MV-4-11 (cell line): ENCODE results near the gene SARNP.
A peak's percentile ranks its signal among the peaks of the same experiment; 100 is the strongest.

ENCODE experiments used
- DNase-seq: peaks from one replicate; lab custom pipeline; 2025; lab: John Stamatoyannopoulos, UW

SARNP gene

DNA sequence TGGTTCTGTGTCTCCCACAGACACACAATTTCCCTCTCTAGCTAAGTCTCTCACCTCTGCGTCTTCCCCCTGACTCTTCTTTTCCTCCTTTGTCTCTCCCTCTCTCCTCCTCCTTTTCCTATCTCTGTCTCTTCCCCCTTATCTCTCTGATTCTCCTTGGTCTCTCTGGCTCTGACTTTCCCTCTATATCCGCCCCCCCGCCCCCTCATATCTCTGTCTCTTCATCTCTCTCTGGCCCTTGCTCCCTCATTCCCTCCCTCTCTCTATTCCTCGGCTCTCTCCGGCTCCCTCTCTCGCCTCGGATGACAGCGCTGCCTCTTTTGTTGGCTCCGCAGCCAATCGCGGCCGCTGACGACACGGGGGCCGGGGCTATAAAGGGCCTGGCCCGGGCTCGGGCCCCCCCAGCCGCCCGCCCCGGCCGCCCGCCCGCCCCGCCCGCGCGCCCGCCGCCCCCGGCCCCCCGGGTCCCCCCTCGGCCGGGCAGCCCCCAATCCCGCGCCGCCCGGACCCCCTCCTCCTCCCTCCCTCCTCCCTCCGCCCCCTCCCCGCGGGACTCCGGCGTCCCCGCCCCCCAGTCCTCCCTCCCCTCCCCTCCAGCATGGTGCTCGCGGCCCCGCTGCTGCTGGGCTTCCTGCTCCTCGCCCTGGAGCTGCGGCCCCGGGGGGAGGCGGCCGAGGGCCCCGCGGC is 74.7 kb downstream of the SARNP start, which contains the start of gene GDF11:
Gene GDF11, plus strand, starts transcription at position 404 of the 687 bp plus-strand sequence. Its CDS starts 195 bp downstream, at position 599.
- DNase-seq: peak; percentile 46

DNA sequence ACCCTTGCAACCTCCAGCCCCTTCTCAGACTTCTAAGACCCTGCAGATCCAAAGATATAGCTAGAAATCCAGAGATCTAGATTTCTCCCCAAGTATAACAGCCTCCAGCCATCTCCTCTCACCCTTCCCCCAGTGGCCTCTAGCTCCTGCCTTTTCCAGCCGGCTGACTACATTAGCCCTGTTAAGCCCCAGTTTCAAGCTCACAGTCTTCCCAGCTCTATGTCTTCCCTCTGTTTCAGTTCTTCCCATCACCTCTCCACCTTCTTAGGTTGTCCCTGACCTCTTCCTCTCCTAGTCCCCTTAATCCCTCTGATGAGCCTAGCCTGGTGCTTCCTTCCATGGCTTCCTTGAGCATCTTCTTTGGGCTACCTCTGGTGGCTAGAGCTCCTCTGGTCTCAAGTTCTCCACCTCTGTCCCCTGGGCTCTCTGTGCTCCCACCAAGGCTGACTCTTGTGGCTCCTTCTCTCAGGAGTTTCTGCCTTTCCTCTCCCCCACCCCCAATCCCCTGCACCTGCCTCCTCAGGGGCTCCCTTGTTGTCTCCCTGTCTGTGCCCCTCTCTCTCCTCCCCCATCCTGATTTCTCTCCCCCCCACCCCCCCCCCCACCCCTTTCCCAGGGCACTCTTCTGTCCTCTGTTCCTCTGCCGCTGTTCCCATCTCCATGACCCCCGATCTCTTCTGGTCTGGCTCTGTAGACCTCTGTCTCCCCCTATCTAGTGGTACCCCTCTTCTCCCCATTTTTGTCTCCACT is 75.4 kb downstream of the SARNP start:
- DNase-seq: no peak

DNA sequence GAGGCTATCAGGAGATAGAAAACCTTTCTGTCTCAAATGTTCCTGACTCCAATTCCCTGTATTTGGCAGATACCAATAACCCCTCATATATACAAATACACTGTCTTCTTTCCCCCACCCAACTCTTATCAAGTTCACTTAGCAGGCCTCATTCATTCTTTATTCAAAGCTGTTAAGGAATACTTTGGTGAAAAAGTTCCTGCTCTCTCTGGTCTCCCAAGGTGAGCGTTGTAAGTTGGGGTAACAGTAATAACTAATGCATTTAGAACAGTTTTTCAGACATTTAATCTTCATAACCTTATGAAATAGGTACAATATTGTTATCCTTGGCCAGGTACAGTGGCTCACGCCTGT is 78.5 kb downstream of the SARNP start:
- no peak for DNase-seq

DNA sequence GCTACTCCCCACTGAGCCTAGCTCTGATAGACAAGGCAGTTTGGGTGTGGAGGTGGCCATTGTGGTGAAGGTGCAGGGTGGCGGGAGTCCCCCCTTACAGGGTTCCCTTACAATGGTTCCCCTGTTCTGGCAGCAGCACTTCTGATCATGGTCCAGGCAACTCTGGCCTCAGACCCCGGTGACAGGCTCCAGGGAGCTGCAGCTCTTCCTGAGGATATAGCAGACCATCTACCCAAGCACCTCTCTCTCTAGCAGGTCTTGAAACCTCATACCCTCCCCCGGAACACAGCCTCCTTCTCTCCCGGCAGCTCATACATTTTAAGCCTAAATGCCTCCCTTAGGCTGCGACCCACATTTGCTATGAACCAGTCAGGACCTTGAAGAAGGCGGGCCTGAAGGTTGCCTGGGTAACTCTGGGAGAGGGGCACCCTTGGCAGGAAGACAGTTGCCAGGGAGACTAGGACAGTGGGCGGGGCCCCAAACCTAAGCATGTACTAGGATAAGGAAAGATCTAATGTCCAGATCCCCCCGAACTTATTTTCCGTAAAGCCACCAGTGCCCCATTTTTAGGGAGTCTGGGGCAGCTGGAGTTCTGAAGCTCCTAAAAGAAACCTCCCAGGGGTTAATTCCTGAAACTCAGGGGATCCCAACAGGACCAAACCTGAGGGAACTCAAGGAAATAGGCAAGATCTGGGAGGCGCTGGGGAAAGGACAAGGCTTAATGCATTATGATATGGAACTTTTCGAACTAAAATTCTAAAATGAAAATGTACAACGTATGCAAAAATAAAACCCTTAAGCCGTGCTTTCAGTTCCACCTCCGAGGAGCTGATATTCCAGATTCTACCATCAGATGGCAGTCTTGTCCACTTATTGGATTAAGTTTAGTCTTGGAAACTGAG is 79.2 kb downstream of the SARNP start:
- peak; percentile 81 for DNase-seq

DNA sequence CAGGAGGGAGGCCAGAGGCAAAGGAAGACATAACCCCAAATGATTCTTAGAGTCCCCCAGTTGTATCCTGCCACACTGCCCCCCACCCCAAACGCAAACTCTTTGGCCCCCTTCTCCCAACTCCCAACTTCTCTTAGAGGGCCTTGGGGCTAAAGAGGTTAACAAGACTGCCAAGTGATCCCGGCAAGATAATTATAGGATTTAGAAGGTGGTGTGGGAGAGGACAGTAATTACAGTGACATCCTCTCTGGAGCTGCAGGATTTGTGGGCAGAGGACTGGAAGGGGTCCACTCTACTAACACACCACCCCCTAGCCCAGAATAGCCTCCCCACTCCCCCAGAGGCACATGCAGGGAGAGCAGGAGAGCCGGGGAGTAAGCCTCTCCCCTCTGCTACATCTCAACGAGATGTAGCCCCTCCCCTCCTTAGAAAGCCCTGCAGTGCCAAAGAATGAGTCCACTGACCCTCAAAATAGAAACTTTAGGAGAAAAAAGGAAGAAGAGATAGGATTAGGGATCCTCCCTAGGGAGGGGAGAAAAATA is 79.9 kb downstream of the SARNP start:
- DNase-seq: no peak

DNA sequence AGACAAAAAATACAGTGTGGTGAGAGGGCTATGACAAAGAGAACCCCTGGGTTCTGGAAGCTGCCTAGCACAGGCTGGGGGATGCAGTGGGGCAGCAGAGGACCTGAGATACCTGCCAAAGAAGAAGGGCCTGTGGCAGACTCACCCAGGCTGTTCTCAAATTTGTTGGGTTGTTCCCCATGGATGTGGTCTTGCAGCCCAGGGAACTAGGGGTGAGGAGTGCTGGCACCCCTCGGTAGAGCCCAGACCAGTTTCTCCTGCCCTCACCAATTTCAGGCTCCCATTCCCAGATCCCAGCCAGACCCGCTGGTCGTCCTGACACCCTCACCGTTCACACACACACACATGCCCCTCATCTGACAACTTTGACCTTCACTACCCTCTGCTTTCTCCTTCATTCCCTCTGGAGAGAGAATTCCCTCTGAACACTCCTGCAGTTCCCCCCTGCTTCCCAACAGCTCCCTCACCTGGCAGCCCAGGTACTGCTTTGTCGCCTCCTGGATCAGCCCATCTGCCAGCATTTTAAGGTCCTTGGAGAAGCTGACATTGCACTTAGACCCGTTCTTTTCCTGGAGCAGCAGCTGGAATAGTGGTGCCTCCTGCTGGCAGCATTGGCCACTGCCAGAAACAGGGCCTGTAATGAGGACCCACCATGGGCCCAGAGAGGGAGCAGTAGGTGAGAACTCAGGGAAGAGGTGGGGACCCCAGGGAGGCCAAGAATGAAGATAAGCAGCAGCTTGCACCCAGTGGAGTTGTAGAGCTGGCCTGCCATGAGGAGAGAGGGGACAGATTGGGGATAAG is 80.5 kb downstream of the SARNP start:
- DNase-seq: peak; percentile 73

DNA sequence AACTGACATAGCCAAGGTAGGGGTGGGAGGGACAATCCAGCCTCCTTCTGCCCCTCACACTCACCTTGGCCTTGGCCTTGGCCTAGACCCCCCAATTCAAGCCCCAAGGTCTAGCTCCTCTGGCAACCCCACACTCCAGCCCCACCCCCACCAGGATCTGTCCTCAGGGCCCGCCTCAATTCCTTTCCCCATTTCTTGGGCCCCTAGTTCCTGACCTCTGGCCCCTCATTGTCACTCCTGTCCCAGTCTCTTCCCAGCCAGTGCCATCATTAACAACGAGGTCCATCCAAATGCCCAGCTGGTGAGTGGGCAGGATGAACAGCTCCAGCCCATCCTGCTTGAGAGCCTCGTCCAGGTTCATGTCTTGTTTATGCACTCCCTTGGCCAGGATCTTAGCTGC is 81.4 kb downstream of the SARNP start:
- DNase-seq: no peak

DNA sequence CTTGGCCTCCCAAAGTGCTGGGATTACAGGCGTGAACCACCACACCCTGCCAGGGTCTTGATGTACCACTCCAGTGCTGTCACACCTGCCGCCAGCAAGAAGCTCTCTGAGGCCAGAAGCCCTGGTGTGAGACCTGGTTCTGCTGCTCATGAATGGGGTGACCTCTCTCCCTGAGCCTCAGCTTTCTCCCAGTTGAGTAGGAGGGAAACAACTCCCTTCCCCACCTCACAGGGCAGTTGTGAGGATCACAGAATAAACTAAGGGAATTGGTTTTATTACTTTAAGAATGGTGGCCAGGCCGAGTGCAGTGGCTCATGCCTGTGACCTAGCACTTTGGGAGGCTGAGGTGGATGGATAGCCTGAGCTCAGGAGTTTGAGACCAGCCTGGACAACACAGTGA is 82.9 kb downstream of the SARNP start:
- DNase-seq: no peak

DNA sequence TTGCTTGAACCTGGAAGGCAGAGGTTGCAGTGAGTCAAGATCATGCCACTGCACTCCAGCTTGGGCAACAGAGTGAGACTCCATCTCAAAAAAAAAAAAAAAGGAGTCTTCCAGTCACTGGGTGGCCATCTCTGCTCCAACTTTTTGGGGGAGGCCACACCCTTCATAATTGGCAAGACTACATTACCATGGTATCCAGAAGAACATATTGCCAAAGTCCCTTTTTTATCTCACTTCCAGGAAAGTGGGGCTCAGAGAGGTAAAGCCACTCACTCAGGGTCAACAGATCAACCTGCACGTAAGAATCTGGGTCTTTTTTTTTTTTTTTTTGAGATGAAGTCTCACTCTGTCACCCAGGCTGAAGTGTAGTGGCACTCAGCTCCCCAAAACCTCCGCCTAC is 83.7 kb downstream of the SARNP start:
- no peak for DNase-seq

DNA sequence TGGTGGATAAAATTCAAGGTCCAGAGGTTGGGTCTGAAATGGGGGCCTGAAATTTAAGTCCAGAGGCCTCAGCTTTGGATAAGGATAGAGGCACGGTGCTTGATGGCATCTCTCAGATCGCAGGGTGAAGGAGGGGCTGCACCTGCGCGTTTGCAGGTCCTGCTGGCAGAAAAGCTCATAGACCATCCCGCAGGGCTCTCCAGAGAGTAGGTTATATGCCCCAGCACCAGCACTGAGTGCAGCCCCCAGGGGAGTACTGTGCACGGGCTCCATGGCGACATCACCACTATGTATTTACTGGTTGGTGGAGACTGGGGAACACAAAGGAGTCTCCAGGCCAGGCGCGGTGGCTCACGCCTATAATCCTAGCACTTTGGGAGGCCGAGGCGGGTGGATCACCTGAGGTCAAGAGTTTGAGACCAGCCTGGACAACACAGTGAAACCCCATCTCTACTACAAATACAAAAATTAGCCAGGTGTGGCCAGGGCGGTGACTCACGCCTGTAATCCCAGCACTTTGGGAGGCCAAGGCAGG is 84.4 kb downstream of the SARNP start:
- DNase-seq: no peak

DNA sequence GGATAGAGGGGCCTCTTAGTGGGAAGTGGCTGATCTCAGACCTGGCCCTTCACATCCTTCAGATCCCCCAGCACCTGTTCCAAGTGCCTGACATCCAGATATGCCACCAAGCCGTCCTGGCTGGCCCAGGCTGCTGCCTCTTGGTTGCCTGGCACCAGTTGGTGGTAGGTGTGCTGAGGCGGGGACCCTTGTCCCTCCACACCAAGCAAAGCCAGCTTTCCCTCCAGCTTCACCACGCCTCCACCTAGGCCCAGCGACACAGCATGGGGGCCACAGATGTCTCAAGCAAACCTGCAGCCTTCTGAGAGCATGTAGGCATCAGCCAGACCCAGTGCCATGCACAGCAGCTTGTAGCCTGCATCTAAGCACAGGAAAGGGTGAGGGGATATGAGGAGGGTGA is 85.2 kb downstream of the SARNP start:
- no peak for DNase-seq

DNA sequence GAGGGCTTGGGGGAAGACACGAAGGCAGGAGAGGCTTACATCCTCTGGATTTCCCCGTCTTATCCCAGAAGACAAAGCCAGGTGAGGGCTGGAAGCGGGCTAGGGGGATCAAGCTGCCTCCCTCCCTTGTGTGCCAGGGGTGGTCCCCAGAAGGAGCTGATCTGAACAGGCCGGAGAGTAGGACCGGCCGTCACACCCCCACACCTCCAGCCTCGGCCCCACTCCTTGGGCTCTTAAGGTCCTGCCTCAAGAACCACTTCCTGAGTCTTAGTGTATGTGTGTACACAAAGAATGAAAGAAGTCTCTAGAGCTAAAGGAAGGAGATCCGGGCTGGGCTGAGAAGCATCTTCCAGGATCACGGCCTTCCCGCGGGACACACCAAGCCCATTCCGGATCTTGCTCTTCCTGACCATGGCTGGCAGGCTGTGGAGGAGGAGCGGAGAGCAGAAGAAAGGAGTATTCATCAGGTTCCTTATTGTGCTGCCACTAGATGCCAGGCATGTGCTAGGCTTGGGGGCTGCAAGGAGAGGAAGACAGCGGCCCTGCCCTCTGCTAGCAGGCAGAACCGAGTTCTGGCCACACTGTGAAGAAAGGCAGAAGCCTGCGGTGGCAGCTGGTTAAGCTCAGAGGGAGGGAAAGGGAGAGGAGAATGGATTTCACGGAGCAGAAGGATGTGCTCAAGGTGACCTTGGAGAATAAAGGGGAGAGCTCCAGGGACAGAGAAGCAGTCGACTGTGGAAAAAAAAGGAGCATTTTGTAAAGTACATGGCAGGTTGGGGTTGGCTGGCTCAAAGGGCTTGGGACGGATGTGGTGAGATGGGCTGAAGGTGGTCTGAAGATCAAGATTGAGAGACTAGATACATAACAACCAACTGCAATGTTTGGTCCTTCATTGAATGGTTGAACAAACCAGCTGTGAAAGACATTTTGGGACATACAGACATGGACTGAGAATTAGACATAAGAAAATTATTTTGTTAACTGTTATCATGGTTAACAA is 87.4 kb downstream of the SARNP start:
- peak; percentile 69 for DNase-seq

DNA sequence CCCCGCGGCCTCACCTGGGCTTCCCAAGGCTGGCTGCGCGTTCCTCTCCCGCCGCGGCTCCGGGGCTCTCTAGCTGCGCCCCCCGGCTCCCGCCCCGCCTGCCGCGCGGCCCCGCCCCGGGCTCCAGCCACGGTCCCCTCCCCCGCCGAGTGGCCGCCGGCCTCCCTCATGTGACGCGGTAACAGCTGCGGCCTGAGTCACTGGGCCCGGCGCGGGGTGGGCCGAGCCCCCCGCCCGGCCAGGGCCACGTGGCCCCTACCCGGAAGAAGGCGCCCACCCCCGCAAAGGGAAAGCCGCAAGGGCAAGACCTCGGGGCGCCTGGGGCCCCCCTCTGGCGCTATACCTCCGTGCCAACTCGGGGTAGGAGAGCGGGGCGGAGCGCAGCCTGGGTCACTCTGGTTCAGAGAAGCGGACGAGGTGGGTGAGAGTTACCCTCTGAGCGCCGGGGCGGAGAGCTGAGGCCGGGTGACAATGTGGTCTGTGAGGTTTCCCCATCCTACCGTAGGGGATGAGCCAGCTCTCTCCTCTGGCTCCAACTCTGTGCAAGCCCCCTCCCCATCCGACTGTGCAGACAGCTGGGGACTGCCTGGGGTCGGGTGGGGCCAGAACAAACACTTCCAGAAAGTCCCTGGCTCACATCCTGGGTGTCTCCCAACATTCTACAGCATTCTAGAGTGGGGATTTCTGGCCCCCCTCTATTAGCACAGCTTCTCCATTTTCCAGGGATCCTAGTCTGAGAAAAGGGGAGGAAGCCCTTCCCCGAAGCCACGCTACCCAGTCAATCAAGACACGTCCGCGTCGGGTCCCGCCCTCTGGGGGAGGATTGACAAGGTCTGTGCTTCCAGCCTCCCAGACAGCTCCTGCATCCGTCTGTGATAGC is 88.3 kb downstream of the SARNP start, which contains the start of gene CD63:
Gene CD63, minus strand, starts transcription at position 71 of the 880 bp plus-strand sequence. CDS start 668 bp downstream, outside the sequence.
- DNase-seq: peak; percentile 84

DNA sequence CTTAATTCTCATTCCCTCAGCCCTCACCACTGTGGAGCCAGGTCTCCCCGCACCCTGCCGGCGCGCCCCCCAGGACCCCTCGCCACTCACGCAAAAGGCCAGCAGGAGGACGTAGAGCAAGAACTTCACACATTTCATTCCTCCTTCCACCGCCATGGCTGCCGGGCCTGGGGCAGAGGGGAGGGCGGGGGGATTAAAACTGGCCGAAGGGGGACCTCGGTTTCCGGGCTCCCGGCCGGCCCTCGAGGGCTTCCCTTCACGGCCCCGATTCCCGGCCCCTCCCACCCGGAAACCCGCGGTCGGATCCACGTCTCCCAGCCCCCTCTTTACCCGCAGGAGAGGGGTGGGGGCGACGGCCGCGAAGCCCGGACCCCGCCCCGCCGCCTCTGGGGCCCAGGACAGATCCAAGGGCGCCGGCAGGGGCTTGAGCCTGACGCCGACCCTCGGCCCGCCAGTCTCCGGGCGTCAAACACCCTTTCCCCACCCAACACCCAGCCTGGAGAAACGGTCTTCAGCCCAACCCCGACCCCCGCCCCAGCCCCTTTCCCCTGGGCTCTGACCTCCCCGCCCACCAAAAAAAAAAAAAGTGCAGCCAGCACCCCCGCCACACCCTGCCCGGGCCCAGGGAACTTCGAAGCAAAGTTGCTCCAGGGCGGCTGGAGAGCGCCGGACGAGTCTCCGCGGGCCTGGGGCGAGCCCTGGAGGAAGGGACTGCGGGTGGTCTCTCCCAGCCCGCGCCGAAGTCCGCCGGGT is 89.2 kb downstream of the SARNP start:
- no peak for DNase-seq

DNA sequence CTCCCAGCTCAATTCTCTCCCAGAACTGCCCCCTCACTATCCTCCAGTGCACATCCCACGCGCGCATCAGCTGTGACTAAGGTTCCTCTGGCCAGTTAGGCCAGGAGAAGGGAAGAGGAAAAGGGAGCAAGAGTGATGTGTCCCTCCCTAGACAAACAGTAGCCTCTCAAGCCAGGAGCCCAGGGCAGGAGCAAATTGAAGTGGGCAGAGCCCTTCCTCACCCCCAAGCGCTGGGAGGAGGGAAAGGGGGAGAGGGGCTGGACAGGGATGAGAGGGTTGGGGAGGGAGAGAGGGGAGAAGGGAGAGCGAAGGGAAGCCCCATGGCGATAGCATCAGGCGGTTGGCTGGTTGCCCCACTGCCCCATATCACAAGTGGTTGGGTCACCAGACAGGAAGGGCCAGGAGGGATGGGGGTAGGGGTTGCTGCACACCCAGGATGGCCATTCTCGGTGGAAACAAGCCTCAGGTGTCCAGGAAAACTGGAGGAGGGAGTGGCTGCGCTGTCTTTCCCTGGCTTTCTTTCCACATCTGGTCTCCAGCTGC is 89.8 kb downstream of the SARNP start:
- no peak for DNase-seq

DNA sequence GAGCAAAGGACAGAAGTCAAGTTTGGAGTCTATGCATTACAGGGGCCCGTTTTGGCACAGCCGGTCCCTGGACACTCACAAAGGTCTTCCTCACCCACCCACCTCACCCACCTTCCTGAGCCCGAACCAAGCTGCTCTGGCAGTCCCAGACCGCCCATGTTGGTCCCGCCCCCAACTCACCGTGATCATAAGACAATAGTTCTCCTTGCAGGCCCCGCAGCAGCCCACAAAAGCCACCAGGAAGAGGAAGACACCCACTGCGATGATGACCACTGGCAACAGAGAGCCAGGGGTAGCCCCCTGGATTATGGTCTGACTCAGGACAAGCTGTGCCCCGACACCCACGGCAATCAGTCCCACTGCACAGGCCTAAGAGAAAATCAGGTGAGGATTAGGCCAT is 90.6 kb downstream of the SARNP start:
- no peak for DNase-seq

DNA sequence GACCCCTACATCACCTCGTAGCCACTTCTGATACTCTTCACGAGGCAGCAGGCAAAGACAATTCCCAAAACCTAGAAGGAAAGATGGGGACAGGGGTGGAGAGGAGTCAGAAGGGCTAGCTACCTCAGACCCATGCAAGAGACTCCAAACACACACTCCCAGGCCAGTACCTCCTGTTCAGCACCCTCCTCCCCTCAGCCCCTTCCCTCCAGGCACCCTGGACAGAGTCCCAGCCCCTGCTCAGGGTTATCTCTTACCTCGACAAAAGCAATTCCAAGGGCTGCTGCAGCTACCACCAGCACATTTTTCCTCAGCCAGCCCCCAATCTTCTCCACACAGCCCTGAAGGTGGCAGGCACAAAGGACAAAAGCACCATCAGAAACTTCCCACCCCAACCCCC is 92.0 kb downstream of the SARNP start:
- no peak for DNase-seq

DNA sequence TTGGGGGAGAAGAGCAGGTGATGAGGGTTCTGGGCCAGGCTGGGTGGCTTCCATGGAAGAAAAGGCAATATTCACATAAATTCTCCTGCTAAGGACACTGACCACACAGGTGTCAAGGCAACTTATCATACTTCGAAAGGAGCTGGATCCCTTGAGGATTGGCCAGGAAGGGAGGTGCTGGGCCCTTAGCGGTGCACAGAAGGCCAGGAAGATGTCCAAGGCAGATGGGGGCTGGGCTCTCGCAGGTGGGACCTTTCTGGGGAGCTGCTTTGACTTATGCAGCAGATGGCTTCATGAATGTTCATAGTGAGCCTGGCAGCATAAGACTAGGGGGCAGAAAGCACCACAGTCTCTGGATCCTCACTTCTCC is 92.6 kb downstream of the SARNP start:
- no peak for DNase-seq
